Measurements from ENCODE around the gene TMEM179. TPM values are rescaled to one million over a fixed set of nuclear protein-coding genes. Genes with fewer than 3 reads are reported as not detected.

Gene TMEM179
- total and polyA plus RNA-seq, 2 donors (not counting 3 experiments of a cell fraction or from before 2014, with no cell fraction given): 0.14 TPM; not detected in 1

- H3K36me3 ChIP-seq (ENCODE audit: control insufficient read depth in 2 of 2, extremely low read depth in 1 of 2, insufficient read depth in 2 of 2, low read length in 2 of 2): no peaks in the 10 kb centered on the region
- no peak overlapping the region for H3K4me2 ChIP-seq (ENCODE audit: insufficient read depth, low read length)
- H3K27ac ChIP-seq (ENCODE audit: insufficient read depth, low read depth, low read length): no peak overlapping the region
- DNase-seq (ENCODE audit: low read depth, low spot score): no peak
- no peaks in the 10 kb centered on the region for H3K4me1 ChIP-seq (ENCODE audit: control insufficient read depth, extremely low read depth, insufficient read depth, low read length)
- H3K27me3 ChIP-seq (ENCODE audit: control insufficient read depth in 2 of 2, insufficient read depth in 2 of 2, low read length in 2 of 2): no peaks in the 10 kb centered on the region
- H3K4me3 ChIP-seq (replicated peaks in 1 of 3; ENCODE audit: insufficient read depth in 1 of 3, low read depth in 1 of 3, low read length in 3 of 3): no peak overlapping the region
- no peaks in the 10 kb centered on the region for H3K9me3 ChIP-seq (replicated peaks; ENCODE audit: control insufficient read depth, insufficient read depth, low read length)
- intact Hi-C loops (cut with micrococcal nuclease): no loop called here
- H4K20me1 ChIP-seq (replicated peaks; ENCODE audit: control insufficient read depth, extremely low read depth, insufficient read depth, low read length): no peaks in the 10 kb centered on the region
- ChIA-PET CTCF (interaction anchor here (1.4 to 1.5 kb wide), 2 partner anchors 13 to 414 kb away, joined by 3 to 4 read pairs; no protein-coding TSS in a partner anchor), POLR2A (no interaction called here)
- no peak overlapping the region for H2AFZ ChIP-seq (ENCODE audit: low read depth, low read length)
- no peaks in the 10 kb centered on the region for H3K9me1 ChIP-seq (replicated peaks; ENCODE audit: control insufficient read depth, extremely low read depth, insufficient read depth, low read length)
- dilution Hi-C loops (cut with MboI; ENCODE audit: extremely low pct_ligation_motif_present, low sequenced_read_pairs): no loop called here
- no peak for FAIRE-seq
- no peaks in the 10 kb centered on the region for H3K79me2 ChIP-seq (ENCODE audit: control insufficient read depth, insufficient read depth, low read length)
- no peak overlapping the region for H3K9ac ChIP-seq (replicated peaks; ENCODE audit: extremely low read depth, insufficient read depth, low read length)
- no peak for TF ChIP-seq POLR2A (IDR thresholded peaks at IDR 0.05; ENCODE audit: low read depth, low read length)
- no peak for TF ChIP-seq EZH2 (IDR thresholded peaks at IDR 0.05; ENCODE audit: borderline replicate concordance, low read depth, low read length, severe bottlenecking)
- TF ChIP-seq POLR2AphosphoS5 (IDR thresholded peaks at IDR 0.05; ENCODE audit: insufficient read depth, low read depth, low read length): no peak
- no peak for TF ChIP-seq GATA2 (IDR thresholded peaks at IDR 0.05; ENCODE audit: insufficient read depth, insufficient read length, low read depth, low read length)
- TF ChIP-seq FOS (IDR thresholded peaks at IDR 0.05; ENCODE audit: borderline replicate concordance, insufficient read depth, low read length): no peak
- no peak for TF ChIP-seq MYC (IDR thresholded peaks at IDR 0.05; ENCODE audit: low read depth, low read length)
- TF ChIP-seq CTCF (IDR thresholded peaks at IDR 0.05; ENCODE audit: extremely low read depth in 1 of 2, insufficient read depth in 1 of 2, low read depth in 1 of 2, low read length in 2 of 2): no peak
- TF ChIP-seq MAX (IDR thresholded peaks at IDR 0.05; ENCODE audit: insufficient read depth, insufficient read length): no peak
- TF ChIP-seq JUN (IDR thresholded peaks at IDR 0.05; ENCODE audit: borderline replicate concordance, insufficient read depth, insufficient read length, low read depth): no peak
- no TSS peak for BruUV-seq (replicated peaks)
These were observed 52.5 kb downstream of the TMEM179 start for GRCh38 chr14:104551851-104552737.

All from endothelial cell of umbilical vein (primary cell).